Breast epithelium (tissue), 3 donors: ENCODE results near the gene SLC30A1.

ENCODE experiments used
- CTCF ChIP-seq, 3 donors: fragments of 450-650 bp; IDR thresholded peaks; one replicate each; pipeline ENCODE4 v1.5.1; 2016 to 2017; ENCODE audit warnings: antibody characterized with exemption in 3 of 3, mild to moderate bottlenecking in 3 of 3, moderate library complexity in 3 of 3
- POLR2A ChIP-seq: fragments of 450-650 bp; IDR thresholded peaks from one replicate; pipeline ENCODE4 v1.6.1; 2016; ENCODE audit warnings: antibody characterized with exemption, mild to moderate bottlenecking, moderate library complexity

DNA sequence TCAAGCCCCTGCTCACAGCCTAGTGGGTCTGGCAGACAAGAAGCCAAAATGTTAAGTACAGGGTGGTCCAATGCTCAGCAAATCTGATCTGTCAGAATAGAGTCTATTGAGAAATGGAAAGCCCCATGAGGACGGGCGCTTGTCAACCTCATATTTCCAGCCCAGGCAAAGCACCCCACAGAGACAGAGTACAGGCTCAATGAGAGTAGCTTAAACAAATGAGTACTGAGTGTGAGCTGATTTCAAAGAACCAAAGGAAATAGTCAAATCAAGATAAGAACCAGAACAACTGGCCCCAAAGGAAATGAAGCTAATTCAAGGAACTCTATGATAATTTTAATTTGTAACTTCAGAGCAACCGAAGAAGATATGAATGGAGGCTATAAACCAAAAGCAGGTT is 44.6 kb upstream of the SLC30A1 start:
- TF ChIP-seq CTCF (IDR thresholded peaks at IDR 0.05) (no peak), POLR2A (no peak)
